K562 (cell line): ENCODE data around the gene MBP. TPM values are rescaled to one million over a fixed set of nuclear protein-coding genes. Genes with fewer than 3 reads are reported as not detected.

Experiments used
- ATAC-seq: fragments of 200-7000 bp; cut with Tn5 transposase; 3 replicates; pipeline ENCODE4 v1.9.1; 2020; ENCODE audit warnings: moderate library complexity
- BruUV-seq: library from RNA; stranded (reverse); fragments of 400-500 nt; replicated peaks from 2 replicates; lab custom pipeline; 2021; lab: Mats Ljungman, UMichigan
- CTCF ChIA-PET: fragments of 300-600 bp; formaldehyde crosslinking; extraction: SDS; loops from one replicate; lab custom pipeline; 2021; ENCODE audit warnings: low intra/inter-chr PET ratio; lab: Yijun Ruan, JAX
- POLR2A ChIA-PET: fragments of 300-600, 350-650 bp; sonication (Branson Sonifier 250); formaldehyde crosslinking; extraction: SDS; loops from one replicate; lab custom pipeline; 2021; ENCODE audit warnings: antibody characterized with exemption, inconsistent platforms; lab: Yijun Ruan, JAX
- DNase-seq, 4 experiments: peaks; one replicate each; pipeline versions ENCODE4 v3.0.0 to v3.0.0-alpha.2; 2011 to 2018; ENCODE audit warnings: low spot score in 3 of 4, mixed read lengths in 3 of 4; ENCODE audit errors: extremely low read depth in 1 of 4
- FAIRE-seq: peaks from 2 replicates; lab custom pipeline; 2011; peaks lifted over from hg19 to GRCh38; lab: Jason Lieb, UNC
- H2AFZ ChIP-seq: 2 replicates; pipeline ENCODE4 v1.6.0; 2011; ENCODE audit warnings: low read depth, low read length, control low read depth, inconsistent platforms
- H3K27ac ChIP-seq: fragments of 200-600 bp; 3 replicates; pipeline ENCODE4 v1.8.0; 2011; ENCODE audit warnings: low read depth, mild to moderate bottlenecking, control low read depth, inconsistent platforms, low read length, moderate library complexity, mixed read lengths; ENCODE audit errors: extremely low read depth
- H3K27me3 ChIP-seq, 2 experiments: fragments of 300-600 bp in 1 of 2; 2 replicates in 1 of 2; 3 replicates in 1 of 2; pipeline versions ENCODE4 v1.6.0 to v1.8.0; 2011; ENCODE audit warnings: inconsistent platforms in 2 of 2, low read length in 2 of 2, mild to moderate bottlenecking in 1 of 2, mixed read lengths in 1 of 2, moderate library complexity in 1 of 2; ENCODE audit not compliant: control insufficient read depth in 2 of 2, insufficient read depth in 2 of 2
- H3K36me3 ChIP-seq: fragments of 300-600 bp; 3 replicates; pipeline ENCODE4 v1.8.0; 2011; ENCODE audit warnings: mild to moderate bottlenecking, low read length, inconsistent platforms; ENCODE audit not compliant: control insufficient read depth, insufficient read depth
- H3K4me1 ChIP-seq, 2 experiments: fragments of 200-600 bp in 1 of 2; replicated peaks in 1 of 2; 2 replicates in 1 of 2; 3 replicates in 1 of 2; pipeline versions ENCODE4 v1.5.1 to v1.8.0; 2011; ENCODE audit warnings: inconsistent platforms in 2 of 2, low read length in 2 of 2, mild to moderate bottlenecking in 1 of 2, mixed read lengths in 1 of 2, moderate library complexity in 1 of 2; ENCODE audit not compliant: control insufficient read depth in 2 of 2, insufficient read depth in 2 of 2
- H3K4me2 ChIP-seq: 2 replicates; pipeline ENCODE4 v1.6.1; 2011; ENCODE audit warnings: low read length, control low read depth, inconsistent platforms, mixed read lengths; ENCODE audit not compliant: insufficient read depth
- H3K4me3 ChIP-seq: fragments of 200-600 bp; sonication (generic), shearing (Covaris generic); 2 replicates; pipeline ENCODE4 v1.5.1; 2016; ENCODE audit warnings: control low read depth, inconsistent platforms
- H3K79me2 ChIP-seq: fragments of 200-600 bp; 3 replicates; pipeline ENCODE4 v1.8.0; 2011; ENCODE audit warnings: low read length, inconsistent platforms; ENCODE audit not compliant: control insufficient read depth, insufficient read depth
- H3K9ac ChIP-seq, 2 experiments: 2 replicates each; pipeline versions ENCODE4 v1.6.0 to v1.6.1; 2011; ENCODE audit warnings: low read depth in 2 of 2, low read length in 2 of 2, control low read depth in 1 of 2, inconsistent platforms in 1 of 2, mild to moderate bottlenecking in 1 of 2, mixed read lengths in 1 of 2; ENCODE audit not compliant: insufficient read depth in 1 of 2
- H3K9me1 ChIP-seq: one replicate; pipeline ENCODE4 v1.6.0; 2011; ENCODE audit warnings: inconsistent platforms, mild to moderate bottlenecking, low read length, moderate library complexity; ENCODE audit not compliant: control insufficient read depth, insufficient read depth
- H3K9me3 ChIP-seq: replicated peaks from 2 replicates; pipeline ENCODE4 v1.5.1; 2011; ENCODE audit warnings: low read depth, low read length, inconsistent platforms; ENCODE audit not compliant: control insufficient read depth, insufficient read depth
- H4K20me1 ChIP-seq: replicated peaks from 2 replicates; pipeline ENCODE4 v1.6.1; 2011; ENCODE audit warnings: low read length, inconsistent platforms, mixed read lengths; ENCODE audit not compliant: control insufficient read depth, insufficient read depth
- CBX3 ChIP-seq, 2 experiments: IDR thresholded peaks; 1 replicate in 1 of 2; 2 replicates in 1 of 2; pipeline ENCODE4 v1.6.1; 2012; ENCODE audit warnings: inconsistent platforms in 2 of 2, low read length in 2 of 2, borderline replicate concordance in 1 of 2, control low read depth in 1 of 2
- HMBOX1 ChIP-seq: sonication (generic); IDR thresholded peaks from 2 replicates; pipeline ENCODE4 v1.6.1; 2016
- KAT2B ChIP-seq: IDR thresholded peaks from one replicate; pipeline ENCODE4 v1.6.1; 2012; ENCODE audit warnings: low read depth, mild to moderate bottlenecking, control low read depth, inconsistent platforms, low read length, moderate library complexity
- MAFG ChIP-seq: fragments of 450-650 bp; conservative IDR thresholded peaks from 2 replicates; pipeline ENCODE4 v1.6.1; 2016; ENCODE audit warnings: missing genetic modification characterization, missing compliant biosample characterization
- POLR2A ChIP-seq: fragments of 450-650 bp; conservative IDR thresholded peaks from 2 replicates; pipeline ENCODE4 v1.6.1; 2016
- SIX5 ChIP-seq, 2 experiments: IDR thresholded peaks; 2 replicates each; pipeline ENCODE4 v1.6.1; 2011; ENCODE audit warnings: low read length in 2 of 2, borderline replicate concordance in 1 of 2, low read depth in 1 of 2, mild to moderate bottlenecking in 1 of 2, moderate library complexity in 1 of 2; ENCODE audit not compliant: insufficient read depth in 1 of 2
- ZBTB26 ChIP-seq: fragments of 450-650 bp; formaldehyde crosslinking; IDR thresholded peaks from 2 replicates; pipeline ENCODE4 v1.4.0; 2022; ENCODE audit warnings: missing genetic modification characterization
- ZNF436 ChIP-seq: fragments of 250-450, 450-650 bp; sonication (Bioruptor Pico); formaldehyde crosslinking; IDR thresholded peaks from 2 replicates; pipeline ENCODE4 v1.7.0; 2020; ENCODE audit warnings: mild to moderate bottlenecking
- WGBS: fragments of 100-300 bp; shearing (Covaris generic); methylation state at CpG from one replicate; pipeline ENCODE4 v1.1.6; 2016; ENCODE audit warnings: low coverage, mixed read lengths; ENCODE audit not compliant: insufficient coverage; ENCODE audit errors: missing lambda C conversion rate; 5-methylcytosine and 5-hydroxymethylcytosine counted together
- in situ Hi-C: fragments of 300-500 bp; cut with MboI; formaldehyde crosslinking; loops from 4 replicates; pipeline ENCODE4 v1.15.0; 2018; ENCODE audit warnings: inconsistent platforms, mixed read lengths
- intact Hi-C: fragments of 100-400 bp; cut with micrococcal nuclease; formaldehyde crosslinking; loops from 2 replicates; pipeline ENCODE4 v1.14.2; 2022
- polyA plus RNA-seq, 8 experiments: library from polyadenylated mRNA; depleted of rRNA in 4 of 8; stranded (reverse) in 5 of 8; unstranded in 3 of 8; fragments of >200 nt; fragmentation: Nextera tagmentation in 2 of 8; fragmentation: Illumina TruSeq in 1 of 8; extraction: Ambion mirVana in 2 of 8; extraction: Trizol in 1 of 8; gene quantifications; 2 replicates each; pipeline versions ENCODE4 v1.2.1 to v1.2.3, GENCODE V29; 2011 to 2014; ENCODE audit warnings: inconsistent platforms in 1 of 8, missing spikeins in 1 of 8
- total RNA-seq, 7 experiments: library from RNA; depleted of rRNA in 6 of 7; stranded (reverse); fragments of >200 nt in 6 of 7; fragmentation: Illumina TruSeq in 2 of 7; extraction: Trizol in 2 of 7; gene quantifications; 2 replicates each; pipeline versions ENCODE4 v1.2.1 to v1.2.3, GENCODE V29; 2011 to 2021; ENCODE audit warnings: low replicate concordance in 1 of 7
- TF ChIP-seq, protein P1 (sequence below), 2 experiments: fragments of 200-800 bp in 1 of 2; sonication (Bioruptor generic) in 1 of 2; sonication (generic) in 1 of 2; formaldehyde crosslinking in 1 of 2; IDR thresholded peaks in 1 of 2; conservative IDR thresholded peaks in 1 of 2; 2 replicates each; pipeline versions ENCODE4 v1.5.0 to v1.6.1; 2016 to 2020; ENCODE audit warnings: missing compliant biosample characterization in 1 of 2, missing genetic modification characterization in 1 of 2, missing genetic modification reagents in 1 of 2

The MBP gene
- total and polyA plus RNA-seq, 9 of the 15 experiments (the other 6 are each of a cell fraction or from before 2014, with no cell fraction given), result 0.09 TPM; not detected in 8

GRCh38 chr18:76979111-76979751 lies 153.4 kb downstream of the MBP start:
- Histone ChIP-seq H4K20me1 (no peaks in the 10 kb centered on the region; the same call in 1 of the 2 replicates), H3K79me2 (no peaks in the 10 kb centered on the region), H2AFZ (no peak overlapping the region), H3K27ac (no peak overlapping the region), H3K4me2 (no peak overlapping the region), H3K27me3 (peaks cover 4 to 40% of the 10 kb centered on the region in 2 experiments; a peak in 4 of 5 replicates), H3K36me3 (no peaks in the 10 kb centered on the region), H3K9ac (no peak overlapping the region), H3K9me3 (no peaks in the 10 kb centered on the region), H3K4me1 (peaks cover 0 to under 1% of the 10 kb centered on the region in 2 experiments; a peak in 2 of 5 replicates), H3K4me3 (no peak overlapping the region), H3K9me1 (no peaks in the 10 kb centered on the region)
- TF ChIP-seq CBX3 (IDR thresholded peaks at IDR 0.05; ENCODE audit: borderline replicate concordance in 1 of 2, low read length in 2 of 2) (no peak), ZNF436 (CRISPR knock-in tag) (no peak), KAT2B (no peak), SIX5 (IDR thresholded peaks at IDR 0.05; ENCODE audit: borderline replicate concordance in 1 of 2, insufficient read depth in 1 of 2, low read depth in 1 of 2, low read length in 2 of 2) (no peak), ZBTB26 (CRISPR knock-in tag) (no peak), MAFG (tag) (no peak), POLR2A (no peak), HMBOX1 (no peak)
- TF ChIP-seq, protein P1, sequence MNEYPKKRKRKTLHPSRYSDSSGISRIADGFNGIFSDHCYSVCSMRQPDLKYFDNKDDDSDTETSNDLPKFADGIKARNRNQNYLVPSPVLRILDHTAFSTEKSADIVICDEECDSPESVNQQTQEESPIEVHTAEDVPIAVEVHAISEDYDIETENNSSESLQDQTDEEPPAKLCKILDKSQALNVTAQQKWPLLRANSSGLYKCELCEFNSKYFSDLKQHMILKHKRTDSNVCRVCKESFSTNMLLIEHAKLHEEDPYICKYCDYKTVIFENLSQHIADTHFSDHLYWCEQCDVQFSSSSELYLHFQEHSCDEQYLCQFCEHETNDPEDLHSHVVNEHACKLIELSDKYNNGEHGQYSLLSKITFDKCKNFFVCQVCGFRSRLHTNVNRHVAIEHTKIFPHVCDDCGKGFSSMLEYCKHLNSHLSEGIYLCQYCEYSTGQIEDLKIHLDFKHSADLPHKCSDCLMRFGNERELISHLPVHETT (CRISPR knock-in tag; conservative IDR thresholded peaks at IDR 0.05 in 1 of 2, IDR thresholded peaks at IDR 0.05 in 1 of 2), result no peak
- DNase-seq, result no peak
- intact Hi-C loops, result no loop called here
- no peak for FAIRE-seq
- no TSS peak for BruUV-seq
- POLR2A ChIA-PET, result no interaction called here
- no peak for ATAC-seq
- in situ Hi-C loops, result no loop called here
- 49% methylated on average over 23 of the region's 31 CpGs for WGBS
- CTCF ChIA-PET, result no interaction called here
